Breast epithelium (tissue), 3 donors: ENCODE measurements around the gene PON2.

Source experiments
- CTCF ChIP-seq, 3 donors: fragments of 450-650 bp; IDR thresholded peaks; one replicate each; pipeline ENCODE4 v1.5.1; 2016 to 2017; ENCODE audit warnings: antibody characterized with exemption in 3 of 3, mild to moderate bottlenecking in 3 of 3, moderate library complexity in 3 of 3
- POLR2A ChIP-seq: fragments of 450-650 bp; IDR thresholded peaks from one replicate; pipeline ENCODE4 v1.6.1; 2016; ENCODE audit warnings: antibody characterized with exemption, mild to moderate bottlenecking, moderate library complexity
- POLR2AphosphoS5 ChIP-seq, 3 donors: sonication (generic); formaldehyde crosslinking; IDR thresholded peaks; one replicate each; pipeline ENCODE4 v1.6.1; 2017; ENCODE audit warnings: antibody characterized with exemption in 3 of 3

GRCh38 chr7:95395755-95396135, 39.1 kb downstream of the PON2 start:
- no peak for TF ChIP-seq CTCF (IDR thresholded peaks at IDR 0.05)
- no peak for TF ChIP-seq POLR2AphosphoS5 (IDR thresholded peaks at IDR 0.05)
- TF ChIP-seq POLR2A: no peak
